Trophoblast cell (in vitro differentiated cells and primary cell): Measurements from ENCODE around the gene GRIA4.

Source experiments
- DNase-seq, 2 donors: peaks; one replicate each; pipeline ENCODE4 v3.0.0-alpha.2; 2016
- H2AFZ ChIP-seq: 2 replicates; pipeline ENCODE4 v1.6.1; 2013; ENCODE audit warnings: low read length, moderate library complexity, mild to moderate bottlenecking; ENCODE audit not compliant: insufficient read depth, poor library complexity
- H2AK5ac ChIP-seq: 2 replicates; pipeline ENCODE4 v1.6.1; 2013; ENCODE audit warnings: mild to moderate bottlenecking, low read length
- H2BK120ac ChIP-seq: 2 replicates; pipeline ENCODE4 v1.6.1; 2013; ENCODE audit warnings: low read length, mild to moderate bottlenecking, moderate library complexity; ENCODE audit not compliant: insufficient read depth, poor library complexity
- H2BK12ac ChIP-seq: 2 replicates; pipeline ENCODE4 v1.6.1; 2013; ENCODE audit warnings: mild to moderate bottlenecking, low read length, moderate library complexity
- H2BK5ac ChIP-seq: 2 replicates; pipeline ENCODE4 v1.6.1; 2013; ENCODE audit warnings: low read length, low read depth, moderate library complexity, mild to moderate bottlenecking; ENCODE audit not compliant: poor library complexity
- H3K14ac ChIP-seq: 2 replicates; pipeline ENCODE4 v1.6.1; 2013; ENCODE audit warnings: mild to moderate bottlenecking, low read length
- H3K18ac ChIP-seq: 2 replicates; pipeline ENCODE4 v1.6.1; 2013; ENCODE audit warnings: mild to moderate bottlenecking, low read length
- H3K23ac ChIP-seq: 2 replicates; pipeline ENCODE4 v1.6.1; 2013; ENCODE audit warnings: low read length
- H3K27ac ChIP-seq: 2 replicates; pipeline ENCODE4 v1.5.1; 2013; ENCODE audit warnings: low read depth, mild to moderate bottlenecking, inconsistent platforms, low read length, moderate library complexity
- H3K27me3 ChIP-seq: 2 replicates; pipeline ENCODE4 v1.6.1; 2013; ENCODE audit warnings: inconsistent platforms, mild to moderate bottlenecking, low read length, moderate library complexity; ENCODE audit not compliant: insufficient read depth
- H3K36me3 ChIP-seq, 2 experiments: 1 replicate in 1 of 2; 2 replicates in 1 of 2; pipeline ENCODE4 v1.6.1; 2013; ENCODE audit warnings: low read length in 2 of 2, mild to moderate bottlenecking in 2 of 2, moderate library complexity in 1 of 2; ENCODE audit not compliant: insufficient read depth in 2 of 2, control insufficient read depth in 1 of 2
- H3K4ac ChIP-seq: 2 replicates; pipeline ENCODE4 v1.6.1; 2013; ENCODE audit warnings: low read depth, mild to moderate bottlenecking, low read length, moderate library complexity
- H3K4me1 ChIP-seq, 2 experiments: 1 replicate in 1 of 2; 2 replicates in 1 of 2; pipeline ENCODE4 v1.6.1; 2013; ENCODE audit warnings: low read length in 2 of 2, mild to moderate bottlenecking in 2 of 2, moderate library complexity in 1 of 2; ENCODE audit not compliant: insufficient read depth in 2 of 2, control insufficient read depth in 1 of 2
- H3K4me2 ChIP-seq: 2 replicates; pipeline ENCODE4 v1.6.1; 2013; ENCODE audit warnings: inconsistent platforms, mild to moderate bottlenecking, low read length, moderate library complexity
- H3K4me3 ChIP-seq: 2 replicates; pipeline ENCODE4 v1.5.1; 2013; ENCODE audit warnings: mild to moderate bottlenecking, low read depth, low read length, inconsistent platforms
- H3K79me1 ChIP-seq: one replicate; pipeline ENCODE4 v1.6.1; 2013; ENCODE audit warnings: low read length
- H3K79me2 ChIP-seq: 2 replicates; pipeline ENCODE4 v1.6.1; 2013; ENCODE audit warnings: low read length, mild to moderate bottlenecking; ENCODE audit not compliant: control insufficient read depth, insufficient read depth, poor library complexity
- H3K9ac ChIP-seq: 2 replicates; pipeline ENCODE4 v1.6.1; 2013; ENCODE audit warnings: mild to moderate bottlenecking, low read length
- H3K9me3 ChIP-seq: 2 replicates; pipeline ENCODE4 v1.6.1; 2013; ENCODE audit warnings: low read depth, mild to moderate bottlenecking, control low read depth, inconsistent platforms, low read length; ENCODE audit not compliant: insufficient read depth
- H4K12ac ChIP-seq: 2 replicates; pipeline ENCODE4 v1.6.1; 2013; ENCODE audit warnings: low read depth, mild to moderate bottlenecking, low read length, moderate library complexity
- H4K8ac ChIP-seq: 2 replicates; pipeline ENCODE4 v1.6.1; 2013; ENCODE audit warnings: low read depth, mild to moderate bottlenecking, low read length, moderate library complexity
- H4K91ac ChIP-seq: one replicate; pipeline ENCODE4 v1.6.1; 2013; ENCODE audit warnings: low read depth, mild to moderate bottlenecking, low read length, moderate library complexity
- WGBS: extraction: QIAGEN DNeasy Blood & Tissue Kit; methylation state at CpG from one replicate; pipeline ENCODE4 v1.1.7; 2013; ENCODE audit warnings: missing lambda C conversion rate; ENCODE audit not compliant: insufficient read length, insufficient coverage; ENCODE audit errors: extremely low coverage; 5-methylcytosine and 5-hydroxymethylcytosine counted together

GRIA4 gene

GRCh38 chr11:105713696-105714095 is 103.8 kb downstream of the GRIA4 start:
- Histone ChIP-seq H3K14ac (no peak overlapping the region), H3K79me1 (no peaks in the 10 kb centered on the region), H4K91ac (no peak overlapping the region), H2AFZ (no peak overlapping the region), H3K4ac (no peak overlapping the region), H3K79me2 (no peaks in the 10 kb centered on the region), H2BK12ac (no peak overlapping the region), H3K27me3 (no peaks in the 10 kb centered on the region), H2BK120ac (no peak overlapping the region), H2AK5ac (no peak overlapping the region), H3K18ac (no peak overlapping the region), H3K4me1 (no peaks in the 10 kb centered on the region), H3K36me3 (no peaks in the 10 kb centered on the region), H3K9me3 (no peaks in the 10 kb centered on the region), H3K9ac (no peak overlapping the region), H3K4me3 (no peak overlapping the region), H3K4me2 (no peak overlapping the region), H3K23ac (no peak overlapping the region), H4K8ac (no peak overlapping the region), H4K12ac (no peak overlapping the region), H3K27ac (no peak overlapping the region), H2BK5ac (no peak overlapping the region)
- no peak for DNase-seq
- WGBS = no CpG with 5 or more reads among the region's 2 CpGs

GRCh38 chr11:105718641-105719040 is 108.8 kb downstream of the GRIA4 start:
- no peak overlapping the region for H3K4ac ChIP-seq
- H3K18ac ChIP-seq = no peak overlapping the region
- no peaks in the 10 kb centered on the region for H3K79me1 ChIP-seq
- no peak overlapping the region for H3K4me2 ChIP-seq
- no peaks in the 10 kb centered on the region for H3K79me2 ChIP-seq
- no peak overlapping the region for H2BK12ac ChIP-seq
- H2BK120ac ChIP-seq = no peak overlapping the region
- H3K36me3 ChIP-seq = no peaks in the 10 kb centered on the region
- H4K8ac ChIP-seq = no peak overlapping the region
- no peaks in the 10 kb centered on the region for H3K9me3 ChIP-seq
- no peaks in the 10 kb centered on the region for H3K27me3 ChIP-seq
- no peak overlapping the region for H2AK5ac ChIP-seq
- H3K4me1 ChIP-seq = no peaks in the 10 kb centered on the region
- H3K27ac ChIP-seq = no peak overlapping the region
- no peak overlapping the region for H3K4me3 ChIP-seq
- no peak overlapping the region for H4K12ac ChIP-seq
- peak; percentile 4 to 15 for DNase-seq
- H3K23ac ChIP-seq = no peak overlapping the region
- H2BK5ac ChIP-seq = no peak overlapping the region
- H3K9ac ChIP-seq = no peak overlapping the region
- H3K14ac ChIP-seq = no peak overlapping the region
- WGBS = no CpG with 5 or more reads among the region's 5 CpGs
- H2AFZ ChIP-seq = no peak overlapping the region
- no peak overlapping the region for H4K91ac ChIP-seq

GRCh38 chr11:105719073-105719822 is 109.4 kb downstream of the GRIA4 start:
- Histone ChIP-seq H3K79me2 (no peaks in the 10 kb centered on the region), H2AK5ac (no peak overlapping the region), H3K4ac (no peak overlapping the region), H3K18ac (no peak overlapping the region), H4K8ac (no peak overlapping the region), H3K79me1 (no peaks in the 10 kb centered on the region), H2BK5ac (no peak overlapping the region), H3K9me3 (no peaks in the 10 kb centered on the region), H4K12ac (no peak overlapping the region), H2BK120ac (no peak overlapping the region), H3K4me1 (no peaks in the 10 kb centered on the region), H3K27me3 (no peaks in the 10 kb centered on the region), H2AFZ (no peak overlapping the region), H3K27ac (no peak overlapping the region), H3K36me3 (no peaks in the 10 kb centered on the region), H3K23ac (no peak overlapping the region), H3K14ac (no peak overlapping the region), H4K91ac (no peak overlapping the region), H3K4me3 (no peak overlapping the region), H3K4me2 (no peak overlapping the region), H3K9ac (no peak overlapping the region), H2BK12ac (no peak overlapping the region)
- no CpG with 5 or more reads among the region's 11 CpGs for WGBS
- peak; percentile 5 to 26 for DNase-seq

GRCh38 chr11:105720096-105720495 is 110.2 kb downstream of the GRIA4 start:
- Histone ChIP-seq H3K79me1 (no peaks in the 10 kb centered on the region), H3K4ac (no peak overlapping the region), H4K12ac (no peak overlapping the region), H2BK120ac (no peak overlapping the region), H3K27me3 (no peaks in the 10 kb centered on the region), H3K9me3 (no peaks in the 10 kb centered on the region), H4K8ac (no peak overlapping the region), H2AFZ (no peak overlapping the region), H3K23ac (no peak overlapping the region), H3K4me1 (no peaks in the 10 kb centered on the region), H2BK12ac (no peak overlapping the region), H3K79me2 (no peaks in the 10 kb centered on the region), H3K4me3 (no peak overlapping the region), H3K9ac (no peak overlapping the region), H2AK5ac (no peak overlapping the region), H4K91ac (no peak overlapping the region), H3K36me3 (no peaks in the 10 kb centered on the region), H3K14ac (no peak overlapping the region), H3K27ac (no peak overlapping the region), H3K18ac (no peak overlapping the region), H3K4me2 (no peak overlapping the region), H2BK5ac (no peak overlapping the region)
- WGBS = no CpG with 5 or more reads among the region's 2 CpGs
- DNase-seq = no peak
